ENCODE results near the gene MARCHF10. TPM values are rescaled to one million over a fixed set of nuclear protein-coding genes. Genes with fewer than 3 reads are reported as not detected.

The MARCHF10 gene
- total RNA-seq, 1 donor from 2014 or later: not detected

GRCh38 chr17:62655656-62656055 is 152.5 kb downstream of the MARCHF10 start:
- intact Hi-C loops (cut with DNase I): no loop called here
- no peak for DNase-seq (ENCODE audit: low spot score)

GRCh38 chr17:62653826-62654761 is 154.0 kb downstream of the MARCHF10 start:
- peak; percentile 83 for DNase-seq (ENCODE audit: low spot score)
- intact Hi-C loops (cut with DNase I): no loop called here

DNA sequence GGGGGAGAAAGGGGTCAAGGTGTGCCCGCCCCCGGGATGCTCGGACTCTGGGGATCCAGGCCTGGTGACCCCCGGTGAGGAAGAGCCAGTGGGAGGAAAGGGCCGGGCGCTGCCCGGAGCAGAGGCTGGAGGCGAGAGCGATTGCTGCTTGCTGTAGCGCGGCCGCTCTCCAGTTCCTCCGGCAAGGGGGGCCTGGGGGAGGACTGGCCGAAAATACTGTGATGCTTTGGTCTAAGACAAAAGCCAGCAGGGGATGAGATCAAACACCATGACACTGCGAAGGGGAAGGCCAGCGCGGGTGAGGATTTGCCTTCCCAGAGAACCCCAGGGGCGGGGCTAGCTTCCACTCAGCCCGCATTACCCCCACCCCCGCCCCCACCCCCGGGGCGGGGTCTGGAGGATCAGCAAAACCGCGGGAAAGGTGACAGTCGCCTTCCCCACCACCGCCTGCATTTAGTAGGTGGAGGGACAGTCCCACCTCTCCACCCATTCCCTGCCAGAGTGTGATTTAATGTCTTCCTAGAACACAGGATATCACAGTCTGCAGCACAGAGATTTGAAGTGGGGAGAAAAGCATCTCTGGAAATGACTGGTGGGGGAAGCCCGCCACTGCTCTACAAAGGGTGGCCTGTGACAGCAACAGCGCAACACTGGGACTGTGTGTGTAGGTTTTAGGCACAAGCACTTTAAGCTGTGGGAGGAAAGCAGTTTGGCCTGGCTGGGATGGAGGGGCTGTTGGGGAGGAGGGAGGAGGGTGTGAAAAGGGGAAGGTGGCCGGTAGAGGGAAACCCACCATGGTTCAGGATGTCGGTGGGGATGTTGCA is 154.9 kb downstream of the MARCHF10 start:
- intact Hi-C loops (cut with DNase I): no loop called here
- no peak for DNase-seq (ENCODE audit: low spot score)

DNA sequence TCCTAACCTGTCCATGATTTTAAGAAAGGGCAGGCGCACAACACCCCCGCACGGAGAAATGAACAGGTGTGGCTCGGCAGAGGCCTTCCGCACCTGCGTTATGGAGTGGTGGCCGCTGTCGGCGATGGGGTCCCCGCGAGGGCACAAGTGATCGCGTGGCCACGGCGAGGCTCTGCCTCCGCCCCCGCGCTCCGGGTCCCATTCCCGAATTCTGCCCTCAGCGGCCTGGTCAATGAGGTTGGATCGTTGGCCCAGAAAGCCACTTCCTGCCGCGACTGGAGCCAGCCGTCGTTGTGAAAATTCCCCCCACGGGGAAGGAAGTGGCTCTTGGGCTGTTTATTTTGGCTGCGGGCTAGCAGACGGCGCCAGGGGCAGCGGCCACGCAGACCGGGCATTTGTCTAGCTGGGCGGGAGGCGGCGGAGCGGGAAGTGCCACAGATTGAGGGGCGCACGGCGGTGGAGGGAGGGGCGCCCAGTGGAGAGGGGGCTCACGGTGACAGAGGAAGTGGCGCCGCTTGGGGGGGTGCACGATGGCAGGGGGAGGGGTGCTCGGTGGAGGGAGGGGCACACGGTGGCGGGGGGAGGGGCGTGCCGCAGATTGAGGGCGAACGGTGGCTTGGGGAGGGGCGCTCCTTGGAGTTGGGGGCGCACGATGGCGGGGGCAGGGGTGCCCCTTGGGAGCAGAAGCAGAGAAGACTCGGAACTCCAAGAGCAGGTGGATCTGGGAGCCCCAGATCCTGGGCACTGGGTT is 155.7 kb downstream of the MARCHF10 start:
- DNase-seq (ENCODE audit: low spot score): no peak
- intact Hi-C loops (cut with DNase I): no loop called here

Other genes starting within 250 kb of the MARCHF10 start
- gene MRC2, start 180.6 kb downstream of the MARCHF10 start, total RNA-seq: 28.9 TPM
- gene TANC2, start 157.9 kb upstream of the MARCHF10 start, total RNA-seq: 21.8 TPM